BJ (cell line): Measurements from ENCODE around the gene EBF4. TPM values are rescaled to one million over a fixed set of nuclear protein-coding genes. Genes with fewer than 3 reads are reported as not detected.
A peak's percentile ranks its signal among the peaks of the same experiment; 100 is the strongest.
"Not testable (repeated sequence)": the region's sequence is repeated elsewhere in the genome, so short reads cannot be mapped to it uniquely, and the experiment has no call there.

ENCODE experiments used
- CTCF ChIA-PET: fragments of 350-600 bp; formaldehyde crosslinking; extraction: SDS; loops from one replicate; lab custom pipeline; 2021; ENCODE audit warnings: antibody characterized with exemption, inconsistent platforms; lab: Yijun Ruan, JAX
- POLR2A ChIA-PET: fragments of 300-600 bp; sonication (Branson Sonifier 250); formaldehyde crosslinking; extraction: SDS; loops from one replicate; lab custom pipeline; 2021; ENCODE audit warnings: antibody characterized with exemption; lab: Charles Lee
- DNase-seq: peaks from one replicate; pipeline ENCODE4 v3.0.0-alpha.2; 2011; ENCODE audit warnings: low read depth
- H3K27me3 ChIP-seq: 2 replicates; pipeline ENCODE4 v1.6.0; 2011; ENCODE audit warnings: low read length; ENCODE audit not compliant: control insufficient read depth, insufficient read depth
- H3K36me3 ChIP-seq: 2 replicates; pipeline ENCODE4 v1.5.1; 2011; ENCODE audit warnings: low read length; ENCODE audit not compliant: control insufficient read depth, insufficient read depth
- H3K4me3 ChIP-seq: 2 replicates; pipeline ENCODE4 v1.5.1; 2011; ENCODE audit warnings: low read depth, mild to moderate bottlenecking, control low read depth, low read length
- CTCF ChIP-seq: IDR thresholded peaks from 2 replicates; pipeline ENCODE4 v1.5.1; 2011; ENCODE audit warnings: low read depth, mild to moderate bottlenecking, control low read depth, inconsistent platforms, low read length, moderate library complexity; ENCODE audit not compliant: insufficient read depth
- polyA plus RNA-seq: library from polyadenylated mRNA; depleted of rRNA; stranded (reverse); fragments of >200 nt; gene quantifications from 2 replicates; pipeline ENCODE4 v1.2.3, GENCODE V29; 2011

Gene EBF4
- polyA plus RNA-seq, 1 experiment: 1.9 TPM

DNA sequence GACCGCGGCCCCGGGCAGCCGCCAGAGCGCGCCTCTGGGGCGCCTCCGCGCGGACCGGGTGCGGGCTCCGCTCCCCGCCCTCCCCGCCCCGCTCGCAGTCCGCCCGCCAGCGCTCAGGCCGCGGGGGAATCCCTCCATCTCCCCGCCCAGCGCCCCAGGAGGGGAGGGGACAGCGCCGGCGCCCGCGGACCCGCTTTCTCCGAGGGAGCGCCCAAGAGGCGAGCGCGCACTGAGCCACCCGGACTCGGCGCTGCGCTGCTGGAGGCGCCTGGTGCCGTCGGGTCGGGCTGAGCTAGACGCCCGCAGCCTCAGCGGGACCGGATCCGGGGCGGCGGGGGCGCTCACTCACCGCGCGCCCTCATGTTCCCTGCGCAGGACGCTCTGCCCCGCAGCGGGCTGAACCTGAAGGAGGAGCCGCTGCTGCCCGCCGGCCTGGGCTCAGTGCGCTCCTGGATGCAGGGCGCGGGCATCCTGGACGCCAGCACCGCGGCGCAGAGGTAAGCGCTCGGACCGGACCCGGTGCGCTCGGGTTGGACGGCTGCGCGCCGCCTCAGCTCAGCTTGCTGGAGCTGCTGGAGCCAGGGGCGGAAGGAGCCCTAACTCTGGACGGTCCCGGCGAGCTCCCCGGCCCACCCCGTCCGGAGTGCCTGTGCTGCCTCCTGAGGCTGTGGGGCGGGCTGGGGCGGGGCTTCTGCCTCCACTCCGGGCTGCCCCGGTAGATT is 867 bp downstream of the EBF4 start:
- no peak for DNase-seq
- CTCF ChIA-PET: interaction anchor here (1.7 kb wide), 1 partner anchor 308 kb away, joined by 6 read pairs; no protein-coding TSS in a partner anchor
- H3K4me3 ChIP-seq: peak overlapping the region; percentile 36
- no peaks in the 10 kb centered on the region for H3K36me3 ChIP-seq
- POLR2A ChIA-PET: no interaction called here
- peaks cover 30% of the 10 kb centered on the region for H3K27me3 ChIP-seq
- no peak for TF ChIP-seq CTCF

DNA sequence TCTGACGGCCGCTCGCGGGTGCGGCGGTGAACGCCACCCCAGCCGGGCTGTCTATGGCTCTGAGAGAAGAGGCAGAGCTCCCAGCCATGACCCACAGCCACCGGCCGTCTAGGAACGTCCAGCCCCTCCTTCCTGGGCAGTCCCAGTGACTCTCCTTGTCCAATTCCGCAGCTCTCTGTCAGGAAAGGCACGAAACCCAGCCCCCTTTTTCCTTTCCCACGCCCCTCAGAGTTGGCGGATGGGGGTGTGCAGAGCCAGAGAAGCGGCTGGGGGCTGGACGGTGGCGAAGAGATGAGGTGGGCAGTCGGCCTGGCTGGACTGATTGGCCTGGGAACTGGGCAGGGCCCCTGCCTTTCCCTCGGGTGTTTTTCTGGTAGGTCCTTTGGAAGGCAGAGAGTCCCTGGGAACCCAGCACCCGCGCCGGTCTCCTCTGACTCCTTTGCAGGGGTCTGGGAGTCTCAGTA is 1.5 kb downstream of the EBF4 start:
- CTCF ChIA-PET: interaction anchor here (1.7 kb wide), 1 partner anchor 307 kb away, joined by 6 read pairs; no protein-coding TSS in a partner anchor
- Histone ChIP-seq H3K36me3 (no peaks in the 10 kb centered on the region), H3K4me3 (no peak overlapping the region), H3K27me3 (peaks cover 34% of the 10 kb centered on the region)
- POLR2A ChIA-PET: no interaction called here
- TF ChIP-seq CTCF: no peak
- DNase-seq: no peak

DNA sequence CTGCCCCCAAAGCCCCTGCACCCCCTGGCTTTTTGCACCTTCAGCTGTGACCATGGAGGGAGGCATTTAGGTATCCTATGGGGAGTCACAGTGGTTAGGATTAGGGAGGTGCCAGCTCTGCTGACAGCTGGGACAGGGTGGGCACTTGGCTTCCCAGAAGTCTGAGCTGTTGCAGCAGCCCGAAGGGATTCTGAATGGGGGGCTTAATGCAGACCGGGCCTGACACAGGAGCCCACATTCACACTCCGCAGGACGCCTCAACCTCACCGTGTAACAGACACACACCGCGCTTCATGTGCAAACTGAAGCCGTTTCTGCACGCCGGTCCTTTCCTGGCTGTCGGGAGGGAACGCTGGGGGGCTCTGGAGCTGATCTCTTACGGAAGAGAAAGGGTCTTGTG is 1.9 kb downstream of the EBF4 start:
- Histone ChIP-seq H3K27me3 (peaks cover 34% of the 10 kb centered on the region), H3K4me3 (no peak overlapping the region), H3K36me3 (no peaks in the 10 kb centered on the region)
- CTCF ChIA-PET: no interaction called here
- no peak for DNase-seq
- POLR2A ChIA-PET: no interaction called here
- no peak for TF ChIP-seq CTCF

- ChIA-PET POLR2A (no interaction called here), CTCF (no interaction called here)
- no peak for DNase-seq
- TF ChIP-seq CTCF: no peak
- H3K4me3 ChIP-seq: no peak overlapping the region
- H3K27me3 ChIP-seq: peaks cover 36% of the 10 kb centered on the region
- H3K36me3 ChIP-seq: no peaks in the 10 kb centered on the region
Measured at GRCh38 chr20:2695206-2695983, 2.8 kb downstream of the EBF4 start.

DNA sequence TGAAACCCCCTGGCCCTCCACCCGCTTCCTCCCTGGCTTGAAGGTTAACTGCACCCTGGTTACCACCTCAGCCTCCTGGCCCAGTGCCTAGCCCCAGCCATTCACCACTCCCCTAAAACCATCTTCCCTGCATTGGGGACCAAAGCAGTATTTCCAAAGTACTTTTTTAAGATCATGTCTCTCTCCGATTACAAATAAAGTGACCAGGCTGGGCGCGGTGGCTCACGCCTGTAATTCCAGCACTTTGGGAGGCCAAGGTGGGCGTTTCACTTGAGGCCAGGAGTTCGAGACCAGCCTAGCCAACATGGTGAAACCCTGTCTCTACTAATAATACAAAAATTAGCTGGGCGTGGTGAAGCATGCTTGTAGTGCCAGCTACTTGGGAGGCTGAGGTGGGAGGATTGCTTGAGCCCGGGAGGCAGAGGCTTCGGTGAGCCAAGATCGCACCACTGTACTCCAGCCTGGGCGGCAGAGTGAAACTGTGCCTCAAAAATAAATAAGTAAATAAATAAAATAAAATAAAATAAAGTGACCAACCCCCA is 3.5 kb downstream of the EBF4 start:
- CTCF ChIA-PET, H3K36me3 ChIP-seq, DNase-seq, POLR2A ChIA-PET, H3K4me3 ChIP-seq: not testable (repeated sequence)
- peaks cover 36% of the 10 kb centered on the region for H3K27me3 ChIP-seq
